AG08395 (cell line): Measurements from ENCODE around the gene C8B.

Experiments
- DNase-seq: peaks from one replicate; pipeline ENCODE4 v3.0.0; 2012; ENCODE audit warnings: mixed read lengths, low spot score

The C8B gene

GRCh38 chr1:56897150-56898004, 68.4 kb downstream of the C8B start:
- no peak for DNase-seq

- DNase-seq = no peak
Observed at GRCh38 chr1:56894014-56894413, 71.8 kb downstream of the C8B start.

GRCh38 chr1:56890229-56890628, 75.6 kb downstream of the C8B start:
- no peak for DNase-seq

DNA sequence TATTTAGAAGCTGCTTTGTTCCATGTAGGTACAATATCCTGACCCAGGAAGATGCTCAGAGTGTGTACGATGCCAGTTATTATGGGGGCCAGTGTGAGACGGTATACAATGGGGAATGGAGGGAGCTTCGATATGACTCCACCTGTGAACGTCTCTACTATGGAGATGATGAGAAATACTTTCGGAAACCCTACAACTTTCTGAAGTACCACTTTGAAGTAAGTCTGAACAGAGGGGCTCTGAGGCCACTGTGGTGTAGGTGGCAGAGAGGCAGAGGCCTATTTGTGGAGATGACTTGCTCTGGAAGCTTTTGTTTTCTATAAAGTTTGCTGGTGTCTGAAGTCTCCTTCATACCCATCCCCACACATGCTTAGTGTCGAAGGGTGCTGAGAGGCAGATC, 84.4 kb downstream of the C8B start:
- DNase-seq = no peak

DNA sequence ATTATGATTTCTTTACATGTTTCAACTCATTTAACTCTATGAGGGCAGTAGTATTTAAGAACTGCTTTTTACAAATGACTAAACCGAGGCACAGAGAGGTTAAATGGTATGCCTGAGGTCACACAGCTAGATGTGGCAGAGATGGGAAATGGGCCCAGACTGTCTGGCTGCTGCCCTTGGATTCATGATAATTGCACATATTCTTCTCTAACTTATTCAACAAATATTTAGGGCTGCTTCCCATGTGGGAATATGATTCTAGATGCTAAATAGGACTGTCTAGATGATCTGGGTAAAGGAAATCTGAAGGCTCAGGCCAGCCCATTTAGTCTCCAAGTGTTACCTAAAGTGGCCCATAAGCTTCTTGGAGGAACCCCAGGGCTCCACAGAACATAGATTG, 85.0 kb downstream of the C8B start:
- DNase-seq = no peak
